ENCODE data around the gene ANKRD23.

The ANKRD23 gene

DNA sequence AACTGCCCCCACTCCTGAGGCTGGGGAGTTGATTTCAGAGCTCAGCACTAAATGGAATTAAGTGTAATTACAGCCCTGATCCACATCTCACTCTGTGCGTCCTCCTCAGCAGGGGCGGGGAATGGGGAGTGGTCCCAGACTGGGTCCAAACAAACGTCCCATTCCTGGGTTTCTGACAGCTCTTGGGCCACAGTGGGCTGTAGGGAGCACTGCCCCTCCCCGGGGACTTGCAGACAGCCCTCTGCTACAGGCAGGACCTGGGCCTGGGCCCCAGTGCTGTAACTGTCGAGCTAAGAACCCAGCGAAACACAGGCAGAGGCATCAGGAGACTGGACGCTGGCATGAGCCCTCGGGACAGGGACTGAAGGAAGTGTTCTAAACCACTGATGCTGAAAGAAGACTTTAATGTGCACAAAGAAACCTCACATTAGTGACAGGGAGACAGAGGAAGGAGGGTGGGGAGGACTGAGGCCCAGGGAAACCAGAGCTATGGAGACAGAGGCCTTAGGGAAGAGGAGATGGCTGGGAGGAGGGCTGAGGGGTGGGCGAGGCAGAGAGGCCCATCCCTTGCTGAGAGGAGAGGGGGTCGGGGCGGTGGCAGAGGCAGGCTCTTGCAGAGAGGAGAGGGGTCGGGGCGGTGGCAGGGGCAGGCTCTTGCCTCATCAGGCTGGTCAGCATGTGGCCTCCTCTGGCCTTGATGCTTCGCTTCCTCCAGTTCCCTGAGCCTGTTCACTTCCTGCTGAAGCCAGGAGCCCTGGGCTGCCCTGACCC is 31.9 kb upstream of the ANKRD23 start:
- DNase-seq, result no peak
- peaks cover 0 to 33% (median 20%) of the 10 kb centered on the region in 4 donors for H3K4me1 ChIP-seq
- no peak overlapping the region for H3K27ac ChIP-seq
- no peak overlapping the region for H3K4me3 ChIP-seq
- no peaks in the 10 kb centered on the region for H3K27me3 ChIP-seq
- intact Hi-C loops (cut with DNase I; ENCODE audit: low total_unique reads), result no loop called here
- no peaks in the 10 kb centered on the region for H3K9me3 ChIP-seq
- H3K36me3 ChIP-seq, result no peaks in the 10 kb centered on the region
- TF ChIP-seq, protein P1, sequence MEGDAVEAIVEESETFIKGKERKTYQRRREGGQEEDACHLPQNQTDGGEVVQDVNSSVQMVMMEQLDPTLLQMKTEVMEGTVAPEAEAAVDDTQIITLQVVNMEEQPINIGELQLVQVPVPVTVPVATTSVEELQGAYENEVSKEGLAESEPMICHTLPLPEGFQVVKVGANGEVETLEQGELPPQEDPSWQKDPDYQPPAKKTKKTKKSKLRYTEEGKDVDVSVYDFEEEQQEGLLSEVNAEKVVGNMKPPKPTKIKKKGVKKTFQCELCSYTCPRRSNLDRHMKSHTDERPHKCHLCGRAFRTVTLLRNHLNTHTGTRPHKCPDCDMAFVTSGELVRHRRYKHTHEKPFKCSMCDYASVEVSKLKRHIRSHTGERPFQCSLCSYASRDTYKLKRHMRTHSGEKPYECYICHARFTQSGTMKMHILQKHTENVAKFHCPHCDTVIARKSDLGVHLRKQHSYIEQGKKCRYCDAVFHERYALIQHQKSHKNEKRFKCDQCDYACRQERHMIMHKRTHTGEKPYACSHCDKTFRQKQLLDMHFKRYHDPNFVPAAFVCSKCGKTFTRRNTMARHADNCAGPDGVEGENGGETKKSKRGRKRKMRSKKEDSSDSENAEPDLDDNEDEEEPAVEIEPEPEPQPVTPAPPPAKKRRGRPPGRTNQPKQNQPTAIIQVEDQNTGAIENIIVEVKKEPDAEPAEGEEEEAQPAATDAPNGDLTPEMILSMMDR (IDR thresholded peaks at IDR 0.05), result no peak

DNA sequence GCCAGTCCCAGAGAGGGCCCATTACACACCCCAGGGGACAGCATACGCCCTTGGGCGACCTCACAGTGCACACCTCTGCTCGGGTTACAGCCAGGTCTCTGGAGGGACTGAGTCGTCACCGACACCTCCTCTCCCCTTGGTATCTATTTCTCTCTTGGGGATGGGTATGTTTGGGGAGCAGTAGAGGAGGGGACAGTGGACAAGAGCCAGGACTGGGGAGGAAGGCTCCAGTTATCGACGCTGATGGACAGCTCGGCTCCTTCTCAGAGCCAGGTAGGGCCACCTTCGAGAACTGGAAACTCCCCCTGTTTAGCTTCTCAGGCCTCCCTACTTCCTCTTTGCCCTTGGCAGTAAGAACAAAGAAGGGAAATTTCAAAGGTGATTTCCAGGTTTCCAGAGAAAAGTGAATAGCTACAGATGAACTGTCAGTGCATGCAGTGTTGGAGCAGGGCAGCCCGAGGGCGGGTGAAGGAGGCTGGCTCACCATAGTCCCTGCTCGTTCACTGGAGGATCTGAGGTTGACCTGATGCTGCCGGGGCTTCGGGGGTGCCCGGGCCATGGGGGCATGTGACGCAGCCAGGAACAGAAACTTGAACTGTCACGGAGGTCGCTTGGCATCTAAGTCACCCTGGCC is 30.5 kb upstream of the ANKRD23 start:
- TF ChIP-seq, protein P1 (IDR thresholded peaks at IDR 0.05), result no peak
- H3K27ac ChIP-seq, result peak overlapping the region; percentile 26 to 47
- H3K9me3 ChIP-seq, result no peaks in the 10 kb centered on the region
- H3K36me3 ChIP-seq, result no peaks in the 10 kb centered on the region
- DNase-seq, result no peak
- H3K27me3 ChIP-seq, result no peaks in the 10 kb centered on the region
- no peak overlapping the region for H3K4me3 ChIP-seq
- intact Hi-C loops (cut with DNase I; ENCODE audit: low total_unique reads), result no loop called here
- H3K4me1 ChIP-seq, result peaks cover 0 to 37% (median 23%) of the 10 kb centered on the region in 4 donors

DNA sequence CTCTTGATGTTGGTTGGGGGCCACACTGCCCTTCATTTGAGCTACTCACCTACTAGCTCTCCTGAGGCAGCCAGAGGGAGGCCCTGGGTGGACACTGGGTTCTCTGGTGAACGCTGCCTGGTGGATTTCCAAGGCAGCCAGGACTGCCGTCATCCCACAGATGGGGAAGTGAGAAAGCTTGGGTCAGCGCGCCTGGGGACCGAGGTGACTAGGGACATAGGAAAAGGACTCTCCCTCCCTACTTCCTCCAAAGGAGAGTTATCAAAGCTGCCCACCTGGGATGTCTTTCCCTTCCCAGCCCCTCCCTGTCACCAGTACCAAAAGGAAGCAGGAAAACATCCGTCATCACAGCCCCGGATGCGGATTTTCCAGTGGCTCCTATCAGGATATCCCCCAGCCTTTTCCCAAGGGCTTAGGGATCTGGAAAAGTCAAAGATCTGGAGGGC is 29.9 kb upstream of the ANKRD23 start:
- intact Hi-C loops (cut with DNase I; ENCODE audit: low total_unique reads), result no loop called here
- Histone ChIP-seq H3K27me3 (no peaks in the 10 kb centered on the region), H3K36me3 (no peaks in the 10 kb centered on the region), H3K9me3 (no peaks in the 10 kb centered on the region), H3K27ac (peak overlapping the region; percentile 26 to 47), H3K4me1 (peaks cover 0 to 37% (median 23%) of the 10 kb centered on the region in 4 donors), H3K4me3 (no peak overlapping the region)
- peak; percentile 79 to 84 for DNase-seq
- TF ChIP-seq, protein P1 (IDR thresholded peaks at IDR 0.05), result no peak

DNA sequence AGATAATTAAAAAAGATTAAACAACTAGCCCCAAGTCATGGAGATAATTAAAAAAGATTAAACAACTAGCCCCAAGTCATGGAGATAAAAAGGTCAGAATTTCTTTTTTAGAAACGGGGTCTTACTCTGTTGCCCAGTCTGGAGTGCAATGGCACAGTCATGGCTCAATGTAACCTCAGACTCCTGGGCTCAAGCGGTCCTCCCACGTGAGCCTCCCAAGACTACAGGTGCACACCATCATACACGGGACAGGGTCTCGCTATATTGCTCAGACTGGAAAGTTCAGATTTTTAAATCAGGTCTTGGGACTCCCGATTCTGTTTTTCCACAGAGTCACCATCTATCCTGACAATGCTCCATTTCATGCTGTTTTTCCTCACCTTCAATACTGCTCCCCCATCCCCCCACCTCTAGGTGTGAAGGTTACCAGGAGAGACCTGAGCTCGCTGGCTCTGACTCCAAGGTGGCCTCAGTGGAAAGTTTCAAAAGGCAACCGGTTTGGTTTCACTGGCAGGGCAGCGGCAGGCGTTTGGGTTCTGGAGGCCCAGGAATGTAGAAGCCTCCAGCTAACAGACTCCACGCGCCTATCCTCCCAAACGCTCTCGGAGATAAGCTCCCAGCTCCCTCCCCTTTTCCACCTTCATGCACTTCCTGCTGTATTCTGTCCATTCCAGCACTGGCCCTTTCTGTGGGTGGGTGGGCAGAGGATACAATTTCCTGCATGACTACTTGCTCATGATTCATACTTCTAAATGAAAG is 28.9 kb upstream of the ANKRD23 start:
- Histone ChIP-seq H3K9me3 (no peaks in the 10 kb centered on the region), H3K27ac (peak overlapping the region in 1 of 2 donors; percentile 26), H3K4me1 (peaks cover 0 to 42% (median 27%) of the 10 kb centered on the region in 4 donors), H3K27me3 (no peaks in the 10 kb centered on the region), H3K4me3 (no peak overlapping the region), H3K36me3 (peaks cover 0 to under 1% (median 0%) of the 10 kb centered on the region in 3 donors)
- TF ChIP-seq, protein P1 (IDR thresholded peaks at IDR 0.05), result no peak
- DNase-seq, result no peak
- intact Hi-C loops (cut with DNase I; ENCODE audit: low total_unique reads), result no loop called here

DNA sequence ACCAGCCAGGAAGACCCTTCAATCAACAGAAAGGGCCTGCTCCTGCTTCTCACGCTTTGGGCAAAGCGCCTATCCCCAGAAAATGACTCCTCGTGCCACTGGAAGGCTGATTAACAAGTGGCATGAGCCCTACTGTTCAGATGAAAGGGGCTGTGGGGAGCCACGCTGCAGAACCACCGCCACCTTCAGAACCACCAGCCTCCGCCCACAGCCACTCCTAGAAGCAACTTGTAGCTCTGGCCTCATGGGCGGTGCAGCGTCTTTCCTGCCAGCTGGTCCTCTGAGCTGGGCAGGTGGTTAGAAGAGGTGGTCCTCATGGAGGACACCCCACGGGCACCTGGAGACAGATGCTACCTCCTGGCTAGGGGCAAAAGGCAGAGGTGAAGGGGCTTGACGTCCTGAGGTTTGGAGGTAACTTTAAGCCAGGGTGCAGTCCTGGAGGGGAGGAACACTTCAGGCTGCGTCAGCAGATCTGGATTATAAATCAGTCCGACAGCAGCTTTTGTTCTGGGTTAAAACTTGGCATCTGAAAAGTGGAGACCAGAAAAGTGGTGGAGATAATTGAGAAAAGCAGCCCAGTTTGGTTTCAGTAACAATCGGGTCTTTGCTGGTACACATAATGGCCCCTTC is 26.9 kb upstream of the ANKRD23 start:
- H3K27ac ChIP-seq, result peak overlapping the region; percentile 98 to 100
- TF ChIP-seq, protein P1 (IDR thresholded peaks at IDR 0.05), result no peak
- H3K36me3 ChIP-seq, result peaks cover 1 to 21% (median 12%) of the 10 kb centered on the region in 3 donors
- intact Hi-C loops (cut with DNase I; ENCODE audit: low total_unique reads), result no loop called here
- no peaks in the 10 kb centered on the region for H3K27me3 ChIP-seq
- DNase-seq, result peak; percentile 61 to 85
- H3K9me3 ChIP-seq, result no peaks in the 10 kb centered on the region
- H3K4me3 ChIP-seq, result peak overlapping the region; percentile 97 to 98
- peaks cover 0 to 62% (median 46%) of the 10 kb centered on the region in 4 donors for H3K4me1 ChIP-seq
